Measurements from ENCODE around the gene PCSK2. TPM values are rescaled to one million over a fixed set of nuclear protein-coding genes. Genes with fewer than 3 reads are reported as not detected.

The PCSK2 gene
- total RNA-seq, 3 donors from 2014 or later (not counting 1 experiment from before 2014, with no cell fraction given) = not detected

- H3K9me3 ChIP-seq (ENCODE audit: control insufficient read depth, insufficient read depth, low read length) = no peaks in the 10 kb centered on the region
- H3K27ac ChIP-seq (ENCODE audit: low read length) = no peak overlapping the region
- H3K27me3 Mint-ChIP-seq (ENCODE audit: low read depth in 2 of 2) = no peaks in the 10 kb centered on the region
- no peaks in the 10 kb centered on the region for H3K27me3 ChIP-seq (ENCODE audit: control insufficient read depth, insufficient read depth, low read length)
- no peak overlapping the region for H3K27ac Mint-ChIP-seq
- H3K4me3 Mint-ChIP-seq = no peak overlapping the region
- H3K36me3 Mint-ChIP-seq = no peaks in the 10 kb centered on the region
- intact Hi-C loops (cut with micrococcal nuclease) = no loop called here
- WGBS (ENCODE audit: insufficient coverage) = 94% methylated on average over 5 of the region's 6 CpGs
- DNase-seq = no peak
- peaks cover 0 to 4% of the 10 kb centered on the region in 2 donors for H3K9me3 Mint-ChIP-seq
- H3K36me3 ChIP-seq (ENCODE audit: control insufficient read depth, insufficient read depth, low read length) = no peaks in the 10 kb centered on the region
- ATAC-seq = no peak
- no peaks in the 10 kb centered on the region for H3K4me1 Mint-ChIP-seq
- H3K4me1 ChIP-seq (ENCODE audit: control insufficient read depth, insufficient read depth, low read length) = no peaks in the 10 kb centered on the region
- H3K4me3 ChIP-seq (ENCODE audit: low read length) = no peak overlapping the region
- no peak for TF ChIP-seq CTCF (IDR thresholded peaks at IDR 0.05)
Observed at GRCh38 chr20:17189976-17190695, 36.7 kb upstream of the PCSK2 start.

GRCh38 chr20:17197041-17197440, 29.8 kb upstream of the PCSK2 start:
- peaks cover 4 to 7% of the 10 kb centered on the region in 2 donors for H3K9me3 Mint-ChIP-seq
- H3K36me3 Mint-ChIP-seq = no peaks in the 10 kb centered on the region
- H3K4me1 Mint-ChIP-seq = no peaks in the 10 kb centered on the region
- TF ChIP-seq CTCF (IDR thresholded peaks at IDR 0.05) = no peak
- no peak for DNase-seq
- no peak overlapping the region for H3K4me3 Mint-ChIP-seq
- no peak overlapping the region for H3K27ac ChIP-seq (ENCODE audit: low read length)
- peaks cover 3 to 6% of the 10 kb centered on the region in 2 donors for H3K27me3 Mint-ChIP-seq (ENCODE audit: low read depth in 2 of 2)
- H3K27me3 ChIP-seq (ENCODE audit: control insufficient read depth, insufficient read depth, low read length) = no peaks in the 10 kb centered on the region
- no peak overlapping the region for H3K4me3 ChIP-seq (ENCODE audit: low read length)
- no peaks in the 10 kb centered on the region for H3K9me3 ChIP-seq (ENCODE audit: control insufficient read depth, insufficient read depth, low read length)
- H3K36me3 ChIP-seq (ENCODE audit: control insufficient read depth, insufficient read depth, low read length) = no peaks in the 10 kb centered on the region
- no peaks in the 10 kb centered on the region for H3K4me1 ChIP-seq (ENCODE audit: control insufficient read depth, insufficient read depth, low read length)
- WGBS (ENCODE audit: insufficient coverage) = 70% methylated on average over 2 of the region's 2 CpGs
- ATAC-seq = no peak
- intact Hi-C loops (cut with micrococcal nuclease) = no loop called here
- H3K27ac Mint-ChIP-seq = no peak overlapping the region

DNA sequence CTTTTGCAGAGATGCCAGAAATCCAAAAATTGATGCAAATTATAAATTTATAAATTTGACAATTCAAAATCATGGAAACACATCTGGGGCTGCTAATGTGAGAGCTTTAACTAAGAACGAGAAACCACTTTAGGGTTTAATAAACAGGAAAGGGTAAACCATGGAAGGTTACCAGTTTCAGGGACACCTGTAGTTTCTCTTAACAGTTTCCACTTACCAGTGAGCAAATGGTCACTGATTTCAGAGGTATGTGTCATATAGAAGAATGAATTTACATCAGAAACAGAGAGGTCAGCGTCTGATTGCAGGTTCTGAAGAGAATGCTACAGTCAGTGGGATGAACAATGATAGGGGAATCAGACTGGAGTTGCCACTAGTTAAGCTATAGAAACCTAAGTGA, 24.8 kb upstream of the PCSK2 start:
- H3K27me3 ChIP-seq (ENCODE audit: control insufficient read depth, insufficient read depth, low read length) = no peaks in the 10 kb centered on the region
- DNase-seq = no peak

More for the DNA sequence above, 24.8 kb upstream of the PCSK2 start:
- intact Hi-C loops (cut with micrococcal nuclease) = no loop called here
- Mint-ChIP-seq H3K4me1 (no peaks in the 10 kb centered on the region), H3K27me3 (ENCODE audit: low read depth in 2 of 2) (peaks cover 3 to 6% of the 10 kb centered on the region in 2 donors), H3K9me3 (peaks cover 0 to 4% of the 10 kb centered on the region in 2 donors), H3K27ac (no peak overlapping the region), H3K36me3 (no peaks in the 10 kb centered on the region), H3K4me3 (no peak overlapping the region)
- Histone ChIP-seq H3K36me3 (ENCODE audit: control insufficient read depth, insufficient read depth, low read length) (no peaks in the 10 kb centered on the region), H3K27ac (ENCODE audit: low read length) (no peak overlapping the region), H3K4me1 (ENCODE audit: control insufficient read depth, insufficient read depth, low read length) (no peaks in the 10 kb centered on the region), H3K4me3 (ENCODE audit: low read length) (no peak overlapping the region), H3K9me3 (ENCODE audit: control insufficient read depth, insufficient read depth, low read length) (no peaks in the 10 kb centered on the region)
- TF ChIP-seq CTCF (IDR thresholded peaks at IDR 0.05) = no peak
- 58% methylated on average over 2 of the region's 2 CpGs for WGBS (ENCODE audit: insufficient coverage)
- no peak for ATAC-seq
